Activated T-cell treated with anti-CD3 and anti-CD28 coated beads, Interleukin-2, amount 50 U/mL, for 72 hours (primary cell): ENCODE results near the gene EYA2. TPM values are rescaled to one million over a fixed set of nuclear protein-coding genes. Genes with fewer than 3 reads are reported as not detected.
"Not testable (repeated sequence)": the region's sequence is repeated elsewhere in the genome, so short reads cannot be mapped to it uniquely, and the experiment has no call there.

Experiments used
- ATAC-seq, 2 donors: fragments of 150-1000 bp; cut with Tn5 transposase; replicated peaks in 1 of 2; 2 replicates each; pipeline ENCODE4 v1.10.0; 2021; ENCODE audit warnings: moderate library complexity in 2 of 2, mild to moderate bottlenecking in 1 of 2
- DNase-seq, 2 donors: peaks; one replicate each; pipeline ENCODE4 v3.0.0; 2021 to 2022; ENCODE audit warnings: mixed read lengths in 1 of 2
- H3K27ac Mint-ChIP-seq: one replicate; pipeline ENCODE4 v1.8.0; 2022; ENCODE audit warnings: mild to moderate bottlenecking, moderate library complexity, mixed read lengths
- H3K27me3 Mint-ChIP-seq: one replicate; pipeline ENCODE4 v1.8.0; 2022; ENCODE audit warnings: low read depth, mixed read lengths
- H3K36me3 Mint-ChIP-seq, 2 donors: one replicate each; pipeline ENCODE4 v1.8.0; 2022; ENCODE audit warnings: mixed read lengths in 2 of 2, mild to moderate bottlenecking in 1 of 2; ENCODE audit not compliant: insufficient read depth in 2 of 2
- H3K4me1 Mint-ChIP-seq: one replicate; pipeline ENCODE4 v1.8.0; 2022; ENCODE audit warnings: low read depth, mixed read lengths
- H3K4me3 Mint-ChIP-seq, 2 donors: one replicate each; pipeline ENCODE4 v1.8.0; 2022; ENCODE audit warnings: mild to moderate bottlenecking in 2 of 2, mixed read lengths in 2 of 2, moderate library complexity in 2 of 2
- H3K9me3 Mint-ChIP-seq, 2 donors: one replicate each; pipeline ENCODE4 v1.8.0; 2022; ENCODE audit warnings: mixed read lengths in 2 of 2
- total RNA-seq, 2 donors: library from RNA; stranded (reverse); gene quantifications; one replicate each; pipeline ENCODE4 v1.2.3, GENCODE V29; 2022

Gene EYA2
- total RNA-seq, 2 donors from 2014 or later, result 0.12 TPM; not detected in 1

GRCh38 chr20:46923550-46923949 lies 28.9 kb downstream of the EYA2 start:
- H3K4me1 Mint-ChIP-seq, result no peaks in the 10 kb centered on the region
- H3K27ac Mint-ChIP-seq, result no peak overlapping the region
- H3K36me3 Mint-ChIP-seq, result no peaks in the 10 kb centered on the region
- ATAC-seq, result no peak
- DNase-seq, result no peak
- H3K4me3 Mint-ChIP-seq, result no peak overlapping the region
- H3K27me3 Mint-ChIP-seq, result peaks cover 17% of the 10 kb centered on the region
- peaks cover 0 to 2% of the 10 kb centered on the region in 2 donors for H3K9me3 Mint-ChIP-seq

- Mint-ChIP-seq H3K36me3 (no peaks in the 10 kb centered on the region), H3K4me3 (no peak overlapping the region), H3K9me3 (peaks cover 0 to 2% of the 10 kb centered on the region in 2 donors), H3K27ac (no peak overlapping the region), H3K4me1 (no peaks in the 10 kb centered on the region), H3K27me3 (peaks cover 21% of the 10 kb centered on the region)
- DNase-seq (no peak), ATAC-seq (no peak)
Observed at GRCh38 chr20:46928580-46929132, 34.0 kb downstream of the EYA2 start.

GRCh38 chr20:46929902-46930301 lies 35.3 kb downstream of the EYA2 start:
- ATAC-seq (no peak), DNase-seq (no peak)
- H3K4me3 Mint-ChIP-seq, result no peak overlapping the region
- no peaks in the 10 kb centered on the region for H3K36me3 Mint-ChIP-seq
- peaks cover 0 to 2% of the 10 kb centered on the region in 2 donors for H3K9me3 Mint-ChIP-seq
- H3K27me3 Mint-ChIP-seq, result peaks cover 27% of the 10 kb centered on the region
- H3K27ac Mint-ChIP-seq, result peak overlapping the region; percentile 25
- H3K4me1 Mint-ChIP-seq, result no peaks in the 10 kb centered on the region

- no peaks in the 10 kb centered on the region for H3K36me3 Mint-ChIP-seq
- no peak for ATAC-seq
Observed at GRCh38 chr20:46930640-46931339, 36.1 kb downstream of the EYA2 start.

GRCh38 chr20:46931699-46932098 lies 37.1 kb downstream of the EYA2 start:
- Mint-ChIP-seq H3K4me1 (no peaks in the 10 kb centered on the region), H3K9me3 (peaks cover 0 to 2% of the 10 kb centered on the region in 2 donors), H3K36me3 (no peaks in the 10 kb centered on the region), H3K27me3 (peaks cover 18% of the 10 kb centered on the region), H3K4me3 (no peak overlapping the region), H3K27ac (no peak overlapping the region)
- ATAC-seq (no peak), DNase-seq (no peak)

More at GRCh38 chr20:46930640-46931339, 36.1 kb downstream of the EYA2 start:
- Mint-ChIP-seq H3K4me1 (no peaks in the 10 kb centered on the region), H3K9me3 (peaks cover 0 to 2% of the 10 kb centered on the region in 2 donors), H3K27ac (no peak overlapping the region), H3K27me3 (peaks cover 19% of the 10 kb centered on the region), H3K4me3 (no peak overlapping the region)
- no peak for DNase-seq

DNA sequence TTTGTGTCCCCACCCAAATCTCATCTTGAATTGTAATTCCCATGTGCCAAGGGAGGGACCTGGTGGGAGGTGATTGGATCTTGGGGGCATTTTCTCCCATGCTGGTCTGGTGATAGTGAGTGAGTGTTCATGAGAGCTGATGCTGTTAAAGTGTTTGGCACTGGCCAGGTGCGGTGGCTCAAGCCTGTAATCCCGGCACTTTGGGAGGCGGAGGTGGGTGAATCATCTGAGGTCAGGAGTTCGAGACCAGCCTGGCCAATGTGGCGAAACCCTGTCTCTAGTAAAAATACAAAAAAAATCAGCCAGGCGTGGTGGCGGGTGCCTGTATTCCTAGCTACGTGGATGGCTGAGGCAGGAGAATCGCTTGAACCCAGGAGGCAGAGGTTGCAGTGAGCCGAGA lies 37.8 kb downstream of the EYA2 start:
- H3K9me3 Mint-ChIP-seq, H3K27ac Mint-ChIP-seq, H3K36me3 Mint-ChIP-seq, H3K4me1 Mint-ChIP-seq, H3K4me3 Mint-ChIP-seq, DNase-seq, ATAC-seq: not testable (repeated sequence)
- H3K27me3 Mint-ChIP-seq, result peaks cover 18% of the 10 kb centered on the region

- Mint-ChIP-seq H3K27me3 (peaks cover 19% of the 10 kb centered on the region), H3K4me1 (no peaks in the 10 kb centered on the region), H3K27ac (no peak overlapping the region), H3K4me3 (no peak overlapping the region), H3K36me3 (no peaks in the 10 kb centered on the region), H3K9me3 (no peaks in the 10 kb centered on the region)
- ATAC-seq, result no peak
- DNase-seq, result no peak
Observed at GRCh38 chr20:46933150-46933549, 38.5 kb downstream of the EYA2 start.

GRCh38 chr20:46934746-46935287 lies 40.2 kb downstream of the EYA2 start:
- no peaks in the 10 kb centered on the region for H3K4me1 Mint-ChIP-seq
- ATAC-seq (no peak), DNase-seq (no peak)
- no peaks in the 10 kb centered on the region for H3K9me3 Mint-ChIP-seq
- H3K27me3 Mint-ChIP-seq, result peaks cover 14% of the 10 kb centered on the region
- H3K4me3 Mint-ChIP-seq, result no peak overlapping the region
- no peak overlapping the region for H3K27ac Mint-ChIP-seq
- no peaks in the 10 kb centered on the region for H3K36me3 Mint-ChIP-seq

GRCh38 chr20:46935394-46936017 lies 40.9 kb downstream of the EYA2 start:
- no peak for DNase-seq

GRCh38 chr20:46936415-46937156 lies 41.9 kb downstream of the EYA2 start:
- no peak for ATAC-seq
- H3K36me3 Mint-ChIP-seq, result no peaks in the 10 kb centered on the region
- H3K9me3 Mint-ChIP-seq, result no peaks in the 10 kb centered on the region
- no peaks in the 10 kb centered on the region for H3K4me1 Mint-ChIP-seq
- no peak overlapping the region for H3K4me3 Mint-ChIP-seq
- no peak overlapping the region for H3K27ac Mint-ChIP-seq
- H3K27me3 Mint-ChIP-seq, result peaks cover 13% of the 10 kb centered on the region
- no peak for DNase-seq

More at GRCh38 chr20:46935394-46936017, 40.9 kb downstream of the EYA2 start:
- no peak overlapping the region for H3K27ac Mint-ChIP-seq
- peaks cover 13% of the 10 kb centered on the region for H3K27me3 Mint-ChIP-seq
- no peaks in the 10 kb centered on the region for H3K9me3 Mint-ChIP-seq
- no peaks in the 10 kb centered on the region for H3K36me3 Mint-ChIP-seq
- no peaks in the 10 kb centered on the region for H3K4me1 Mint-ChIP-seq
- ATAC-seq, result no peak
- H3K4me3 Mint-ChIP-seq, result no peak overlapping the region

DNA sequence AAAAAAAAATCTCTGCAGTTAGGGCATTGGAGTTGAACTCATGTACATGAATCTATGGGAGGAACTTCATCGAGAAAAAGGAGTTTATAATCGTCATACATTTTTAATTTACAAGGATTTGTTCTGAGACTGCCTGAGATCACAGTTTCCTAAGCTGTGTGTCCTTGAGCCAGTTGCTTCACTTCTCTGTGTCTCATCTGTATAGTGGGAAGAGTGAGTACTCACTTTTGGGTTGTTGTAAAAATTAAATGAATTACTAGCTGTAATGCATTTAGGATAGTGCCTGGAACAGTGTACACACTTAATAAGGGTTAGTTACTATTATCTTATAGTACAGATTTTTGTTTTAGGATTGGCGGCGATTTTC lies 42.5 kb downstream of the EYA2 start:
- H3K27ac Mint-ChIP-seq, result no peak overlapping the region
- ATAC-seq (no peak), DNase-seq (no peak)
- no peaks in the 10 kb centered on the region for H3K4me1 Mint-ChIP-seq
- H3K36me3 Mint-ChIP-seq, result no peaks in the 10 kb centered on the region
- no peaks in the 10 kb centered on the region for H3K9me3 Mint-ChIP-seq
- H3K27me3 Mint-ChIP-seq, result peaks cover 13% of the 10 kb centered on the region
- no peak overlapping the region for H3K4me3 Mint-ChIP-seq

GRCh38 chr20:46937533-46938226 lies 43.0 kb downstream of the EYA2 start:
- Mint-ChIP-seq H3K9me3 (no peaks in the 10 kb centered on the region), H3K36me3 (no peaks in the 10 kb centered on the region), H3K27me3 (peaks cover 13% of the 10 kb centered on the region), H3K4me1 (no peaks in the 10 kb centered on the region), H3K4me3 (no peak overlapping the region), H3K27ac (no peak overlapping the region)
- ATAC-seq (no peak), DNase-seq (no peak)
